ENCODE data around the gene STYX.

GRCh38 chr14:52706286-52706685, 23.7 kb upstream of the STYX start:
- no peak for TF ChIP-seq YY1 (IDR thresholded peaks at IDR 0.05; ENCODE audit: insufficient read depth, insufficient read length)
- no peak for TF ChIP-seq ZNF274 (IDR thresholded peaks at IDR 0.05; ENCODE audit: low read depth, low read length)

Measured in NT2/D1 (cell line).